ENCODE results near the gene CHST1. TPM values are rescaled to one million over a fixed set of nuclear protein-coding genes. Genes with fewer than 3 reads are reported as not detected.

The CHST1 gene
- total RNA-seq, 1 experiment from 2014 or later, result 0.17 TPM

DNA sequence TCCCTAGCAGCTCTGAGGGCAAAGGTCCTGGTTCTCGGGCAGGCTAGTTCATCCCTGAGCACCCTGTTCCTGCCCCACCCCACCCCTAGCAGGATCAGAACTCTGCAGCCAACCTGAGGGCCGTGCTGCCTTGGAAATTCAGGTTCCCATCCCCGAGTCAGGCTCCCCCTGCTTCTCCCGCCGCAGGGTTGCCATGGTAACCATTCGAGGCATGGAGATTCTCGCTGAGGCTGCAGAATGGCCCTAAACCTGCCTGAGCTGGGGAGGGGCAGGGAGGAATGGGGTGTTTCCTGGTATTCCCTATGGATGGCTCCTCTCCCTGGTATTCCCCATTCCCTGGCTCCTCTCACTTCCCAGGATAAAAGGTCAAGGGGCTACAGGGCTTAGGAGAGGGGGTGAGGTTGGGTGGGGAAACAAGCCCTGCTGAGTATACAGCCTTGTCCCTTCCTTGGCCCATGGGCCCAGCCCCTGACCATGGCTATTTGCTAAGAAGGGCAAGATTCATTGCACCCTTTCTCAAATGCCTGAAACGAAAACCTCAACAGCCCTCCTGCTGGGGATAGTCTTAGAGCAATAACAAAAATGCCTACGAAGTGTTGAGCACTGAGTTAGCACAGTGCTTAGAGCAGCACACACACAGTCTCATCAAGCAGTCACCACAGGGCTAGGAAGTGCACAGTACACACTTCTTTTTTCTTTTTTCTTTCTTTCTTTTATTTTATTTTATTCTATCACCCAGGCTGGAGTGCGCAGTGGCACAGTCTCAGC, 58.7 kb downstream of the CHST1 start:
- no peak for DNase-seq (ENCODE audit: low read depth)

DNA sequence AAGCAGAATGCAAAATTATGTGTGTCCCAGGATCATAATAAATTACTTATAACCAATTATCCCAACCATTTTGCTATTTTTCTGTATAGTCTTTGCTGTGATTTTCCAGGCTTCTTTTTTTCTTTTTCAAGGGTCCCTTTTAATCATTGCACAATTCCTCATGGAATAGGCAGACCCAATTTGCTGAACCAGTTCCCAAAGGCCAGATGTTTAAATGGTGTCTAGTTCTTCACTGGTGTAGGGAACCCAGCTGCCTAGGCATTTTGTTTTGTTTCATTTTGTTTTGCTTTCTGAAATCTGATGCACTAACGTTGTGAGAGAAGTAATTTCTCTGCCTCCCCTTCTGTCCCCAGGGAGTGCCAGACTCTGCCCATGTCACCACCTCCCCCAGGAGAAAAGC, 60.4 kb downstream of the CHST1 start:
- DNase-seq (ENCODE audit: low read depth), result no peak

DNA sequence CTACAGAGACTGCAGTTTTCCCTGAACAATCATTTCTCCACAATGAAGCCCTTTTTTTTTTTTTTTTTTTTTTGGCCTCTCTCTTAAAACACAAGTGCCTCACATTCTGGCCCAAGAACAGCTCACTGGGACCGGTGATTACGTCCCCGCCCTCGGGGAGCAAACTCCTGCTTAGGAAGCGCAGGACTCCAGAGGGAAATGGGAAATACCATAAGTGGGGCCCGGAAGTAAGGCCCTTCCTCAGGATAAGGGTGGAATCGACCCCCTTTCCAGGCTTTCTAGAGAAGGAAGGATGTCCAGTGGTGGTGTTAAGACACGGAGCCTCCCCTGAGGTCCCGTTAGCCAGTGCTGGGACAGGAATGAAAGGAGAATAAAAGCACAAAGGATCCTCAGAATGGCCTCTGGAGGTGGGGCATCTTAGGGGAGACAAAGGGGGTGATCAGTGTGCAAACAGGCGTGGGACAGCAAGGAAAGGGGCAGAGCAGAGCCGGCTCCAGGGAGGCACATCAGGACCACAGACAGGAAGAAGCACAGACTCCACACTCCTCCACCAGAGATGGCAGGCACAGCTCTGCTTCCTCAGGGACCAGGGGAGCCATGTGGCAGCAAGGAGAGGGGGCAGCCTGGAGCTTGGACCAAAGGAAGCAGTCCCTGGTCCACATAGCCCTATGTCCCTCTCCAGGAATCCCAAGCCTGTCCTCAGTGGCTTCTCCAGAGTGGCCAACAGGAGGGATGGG, 61.3 kb downstream of the CHST1 start:
- no peak for DNase-seq (ENCODE audit: low read depth)

- DNase-seq (ENCODE audit: low read depth), result no peak
Observed at GRCh38 chr11:45599161-45599943, 66.1 kb downstream of the CHST1 start.

Other genes with a start within 250 kb of the CHST1 start
- gene SLC35C1, start 139.5 kb upstream of the CHST1 start, total RNA-seq (2014; rRNA removed; shearing (Covaris generic)), result 10.2 and 11.0 TPM in 2 replicates
- gene CRY2, start 181.9 kb upstream of the CHST1 start, total RNA-seq (2014; rRNA removed; shearing (Covaris generic)), result 3.1 and 6.1 TPM in 2 replicates
- 6.6 and 11.7 TPM in 2 replicates for gene MAPK8IP1, start 220.0 kb upstream of the CHST1 start, total RNA-seq (2014; rRNA removed; shearing (Covaris generic))
- gene FREY1, start 241.6 kb upstream of the CHST1 start, total RNA-seq (2014; rRNA removed; shearing (Covaris generic)), result 0.96 TPM in 1 of 2 replicates, not detected in the other